ENCODE measurements around the gene CYRIA.

CYRIA gene

GRCh38 chr2:16687955-16688354 lies 22.3 kb upstream of the CYRIA start:
- H2BK5ac ChIP-seq (ENCODE audit: low read depth, low read length, poor library complexity): no peak overlapping the region
- peaks cover 6 to 18% of the 10 kb centered on the region in 2 experiments for H3K4me1 ChIP-seq (ENCODE audit: control insufficient read depth in 1 of 2, insufficient read depth in 2 of 2, low read length in 2 of 2)
- no peak overlapping the region for H4K91ac ChIP-seq (ENCODE audit: low read depth, low read length)
- H3K27me3 ChIP-seq (ENCODE audit: insufficient read depth, low read length): no peaks in the 10 kb centered on the region
- DNase-seq: no peak
- H4K8ac ChIP-seq (ENCODE audit: low read depth, low read length): no peak overlapping the region
- no peak overlapping the region for H3K14ac ChIP-seq (ENCODE audit: low read length)
- no peak overlapping the region for H2BK12ac ChIP-seq (ENCODE audit: low read length)
- no peak overlapping the region for H3K4me3 ChIP-seq (ENCODE audit: low read depth, low read length)
- no peak overlapping the region for H2BK120ac ChIP-seq (ENCODE audit: insufficient read depth, low read length, poor library complexity)
- WGBS (ENCODE audit: extremely low coverage, insufficient coverage, insufficient read length): no CpG with 5 or more reads among the region's 4 CpGs
- no peak overlapping the region for H3K18ac ChIP-seq (ENCODE audit: low read length)
- H3K79me2 ChIP-seq (ENCODE audit: control insufficient read depth, insufficient read depth, low read length, poor library complexity): no peaks in the 10 kb centered on the region
- H3K9me3 ChIP-seq (ENCODE audit: insufficient read depth, low read depth, low read length): no peaks in the 10 kb centered on the region
- H3K36me3 ChIP-seq (ENCODE audit: control insufficient read depth in 1 of 2, insufficient read depth in 2 of 2, low read length in 2 of 2): no peaks in the 10 kb centered on the region
- H3K9ac ChIP-seq (ENCODE audit: low read length): no peak overlapping the region
- no peak overlapping the region for H3K23ac ChIP-seq (ENCODE audit: low read length)
- no peak overlapping the region for H3K4ac ChIP-seq (ENCODE audit: low read depth, low read length)
- H3K79me1 ChIP-seq (ENCODE audit: low read length): peaks cover 7% of the 10 kb centered on the region
- no peak overlapping the region for H2AFZ ChIP-seq (ENCODE audit: insufficient read depth, low read length, poor library complexity)
- H2AK5ac ChIP-seq (ENCODE audit: low read length): no peak overlapping the region
- H4K12ac ChIP-seq (ENCODE audit: low read depth, low read length): no peak overlapping the region
- no peak overlapping the region for H3K27ac ChIP-seq (ENCODE audit: low read depth, low read length)
- H3K4me2 ChIP-seq (ENCODE audit: low read length): no peak overlapping the region

- Histone ChIP-seq H3K4me1 (ENCODE audit: control insufficient read depth in 1 of 2, insufficient read depth in 2 of 2, low read length in 2 of 2) (peaks cover 6 to 18% of the 10 kb centered on the region in 2 experiments), H3K79me2 (ENCODE audit: control insufficient read depth, insufficient read depth, low read length, poor library complexity) (no peaks in the 10 kb centered on the region), H4K91ac (ENCODE audit: low read depth, low read length) (no peak overlapping the region), H3K23ac (ENCODE audit: low read length) (peak overlapping the region; percentile 73), H2AK5ac (ENCODE audit: low read length) (no peak overlapping the region), H3K36me3 (ENCODE audit: control insufficient read depth in 1 of 2, insufficient read depth in 2 of 2, low read length in 2 of 2) (no peaks in the 10 kb centered on the region), H3K27ac (ENCODE audit: low read depth, low read length) (no peak overlapping the region), H2BK12ac (ENCODE audit: low read length) (no peak overlapping the region), H3K27me3 (ENCODE audit: insufficient read depth, low read length) (no peaks in the 10 kb centered on the region), H3K79me1 (ENCODE audit: low read length) (peaks cover 7% of the 10 kb centered on the region), H3K4ac (ENCODE audit: low read depth, low read length) (no peak overlapping the region), H2BK5ac (ENCODE audit: low read depth, low read length, poor library complexity) (no peak overlapping the region), H3K4me2 (ENCODE audit: low read length) (no peak overlapping the region), H3K4me3 (ENCODE audit: low read depth, low read length) (no peak overlapping the region), H3K9ac (ENCODE audit: low read length) (no peak overlapping the region), H3K18ac (ENCODE audit: low read length) (no peak overlapping the region), H3K14ac (ENCODE audit: low read length) (no peak overlapping the region), H4K8ac (ENCODE audit: low read depth, low read length) (no peak overlapping the region), H3K9me3 (ENCODE audit: insufficient read depth, low read depth, low read length) (no peaks in the 10 kb centered on the region), H2AFZ (ENCODE audit: insufficient read depth, low read length, poor library complexity) (no peak overlapping the region), H2BK120ac (ENCODE audit: insufficient read depth, low read length, poor library complexity) (no peak overlapping the region), H4K12ac (ENCODE audit: low read depth, low read length) (no peak overlapping the region)
- DNase-seq: no peak
- WGBS (ENCODE audit: extremely low coverage, insufficient coverage, insufficient read length): no CpG with 5 or more reads among the region's 1 CpG
Measured at GRCh38 chr2:16687222-16687621, 21.6 kb upstream of the CYRIA start.

GRCh38 chr2:16686641-16687040 lies 21.0 kb upstream of the CYRIA start:
- no peak overlapping the region for H3K23ac ChIP-seq (ENCODE audit: low read length)
- no peak overlapping the region for H4K8ac ChIP-seq (ENCODE audit: low read depth, low read length)
- no peak overlapping the region for H3K4me3 ChIP-seq (ENCODE audit: low read depth, low read length)
- H3K27ac ChIP-seq (ENCODE audit: low read depth, low read length): no peak overlapping the region
- WGBS (ENCODE audit: extremely low coverage, insufficient coverage, insufficient read length): no CpG with 5 or more reads among the region's 2 CpGs
- H3K79me1 ChIP-seq (ENCODE audit: low read length): peaks cover 7% of the 10 kb centered on the region
- H3K14ac ChIP-seq (ENCODE audit: low read length): no peak overlapping the region
- H3K18ac ChIP-seq (ENCODE audit: low read length): no peak overlapping the region
- no peaks in the 10 kb centered on the region for H3K36me3 ChIP-seq (ENCODE audit: control insufficient read depth in 1 of 2, insufficient read depth in 2 of 2, low read length in 2 of 2)
- H2BK12ac ChIP-seq (ENCODE audit: low read length): no peak overlapping the region
- H4K91ac ChIP-seq (ENCODE audit: low read depth, low read length): no peak overlapping the region
- no peaks in the 10 kb centered on the region for H3K79me2 ChIP-seq (ENCODE audit: control insufficient read depth, insufficient read depth, low read length, poor library complexity)
- no peak overlapping the region for H2AFZ ChIP-seq (ENCODE audit: insufficient read depth, low read length, poor library complexity)
- H2BK5ac ChIP-seq (ENCODE audit: low read depth, low read length, poor library complexity): no peak overlapping the region
- H2AK5ac ChIP-seq (ENCODE audit: low read length): no peak overlapping the region
- no peaks in the 10 kb centered on the region for H3K27me3 ChIP-seq (ENCODE audit: insufficient read depth, low read length)
- no peak overlapping the region for H3K4me2 ChIP-seq (ENCODE audit: low read length)
- DNase-seq: peak; percentile 79 to 89
- no peaks in the 10 kb centered on the region for H3K9me3 ChIP-seq (ENCODE audit: insufficient read depth, low read depth, low read length)
- no peak overlapping the region for H2BK120ac ChIP-seq (ENCODE audit: insufficient read depth, low read length, poor library complexity)
- H3K9ac ChIP-seq (ENCODE audit: low read length): no peak overlapping the region
- peaks cover 6 to 18% of the 10 kb centered on the region in 2 experiments for H3K4me1 ChIP-seq (ENCODE audit: control insufficient read depth in 1 of 2, insufficient read depth in 2 of 2, low read length in 2 of 2)
- no peak overlapping the region for H3K4ac ChIP-seq (ENCODE audit: low read depth, low read length)
- no peak overlapping the region for H4K12ac ChIP-seq (ENCODE audit: low read depth, low read length)

- no peak overlapping the region for H2BK120ac ChIP-seq (ENCODE audit: insufficient read depth, low read length, poor library complexity)
- H3K36me3 ChIP-seq (ENCODE audit: control insufficient read depth in 1 of 2, insufficient read depth in 2 of 2, low read length in 2 of 2): no peaks in the 10 kb centered on the region
- H3K9me3 ChIP-seq (ENCODE audit: insufficient read depth, low read depth, low read length): no peaks in the 10 kb centered on the region
- no peak overlapping the region for H4K91ac ChIP-seq (ENCODE audit: low read depth, low read length)
- no peak for DNase-seq
- no peak overlapping the region for H3K23ac ChIP-seq (ENCODE audit: low read length)
- no peaks in the 10 kb centered on the region for H3K79me2 ChIP-seq (ENCODE audit: control insufficient read depth, insufficient read depth, low read length, poor library complexity)
- no peak overlapping the region for H3K18ac ChIP-seq (ENCODE audit: low read length)
- no peak overlapping the region for H3K4ac ChIP-seq (ENCODE audit: low read depth, low read length)
- peaks cover 6 to 18% of the 10 kb centered on the region in 2 experiments for H3K4me1 ChIP-seq (ENCODE audit: control insufficient read depth in 1 of 2, insufficient read depth in 2 of 2, low read length in 2 of 2)
- no peak overlapping the region for H2BK12ac ChIP-seq (ENCODE audit: low read length)
- peaks cover 7% of the 10 kb centered on the region for H3K79me1 ChIP-seq (ENCODE audit: low read length)
- no peak overlapping the region for H3K4me2 ChIP-seq (ENCODE audit: low read length)
- H3K27ac ChIP-seq (ENCODE audit: low read depth, low read length): no peak overlapping the region
- no peak overlapping the region for H3K4me3 ChIP-seq (ENCODE audit: low read depth, low read length)
- no peak overlapping the region for H3K9ac ChIP-seq (ENCODE audit: low read length)
- no peak overlapping the region for H2AFZ ChIP-seq (ENCODE audit: insufficient read depth, low read length, poor library complexity)
- H4K8ac ChIP-seq (ENCODE audit: low read depth, low read length): no peak overlapping the region
- no peak overlapping the region for H3K14ac ChIP-seq (ENCODE audit: low read length)
- no peak overlapping the region for H2BK5ac ChIP-seq (ENCODE audit: low read depth, low read length, poor library complexity)
- H3K27me3 ChIP-seq (ENCODE audit: insufficient read depth, low read length): no peaks in the 10 kb centered on the region
- H4K12ac ChIP-seq (ENCODE audit: low read depth, low read length): no peak overlapping the region
- no peak overlapping the region for H2AK5ac ChIP-seq (ENCODE audit: low read length)
Measured at GRCh38 chr2:16685340-16685715, 19.7 kb upstream of the CYRIA start.
